Smooth muscle cell (in vitro differentiated cells): ENCODE results near the gene MACROD2. TPM values are rescaled to one million over a fixed set of nuclear protein-coding genes. Genes with fewer than 3 reads are reported as not detected.

Source experiments
- DNase-seq: peaks from one replicate; lab custom pipeline; 2025; ENCODE audit not compliant: unreplicated experiment; lab: John Stamatoyannopoulos, UW
- H2AFZ ChIP-seq: fragments of 200-600 bp; sonication (generic); 2 replicates; pipeline ENCODE4 v1.6.0; 2016; ENCODE audit warnings: antibody characterized with exemption, low read depth, mild to moderate bottlenecking
- H3F3A ChIP-seq: fragments of 200-600 bp; sonication (generic); 2 replicates; pipeline ENCODE4 v1.6.0; 2017; ENCODE audit warnings: antibody characterized with exemption, low read depth
- H3K27ac ChIP-seq: fragments of 200-600 bp; sonication (generic); 2 replicates; pipeline ENCODE4 v1.5.1; 2016; ENCODE audit warnings: low read depth, mild to moderate bottlenecking
- H3K27me3 ChIP-seq: fragments of 200-600 bp; sonication (generic); 2 replicates; pipeline ENCODE4 v1.6.1; 2016; ENCODE audit warnings: low read depth, mild to moderate bottlenecking
- H3K36me3 ChIP-seq: fragments of 200-600 bp; sonication (generic); 2 replicates; pipeline ENCODE4 v1.5.1; 2016; ENCODE audit warnings: low read depth
- H3K4me1 ChIP-seq: fragments of 200-600 bp; sonication (generic); 2 replicates; pipeline ENCODE4 v1.5.1; 2016; ENCODE audit warnings: low read depth
- H3K4me2 ChIP-seq: fragments of 200-600 bp; sonication (generic); 2 replicates; pipeline ENCODE4 v1.6.0; 2016; ENCODE audit warnings: mild to moderate bottlenecking
- H3K4me3 ChIP-seq: fragments of 200-600 bp; sonication (generic); 2 replicates; pipeline ENCODE4 v1.5.1; 2016; ENCODE audit warnings: mild to moderate bottlenecking
- H3K79me2 ChIP-seq: fragments of 200-600 bp; sonication (generic); 2 replicates; pipeline ENCODE4 v1.6.0; 2016; ENCODE audit warnings: low read depth, mild to moderate bottlenecking
- H3K9ac ChIP-seq: fragments of 200-600 bp; sonication (generic); 2 replicates; pipeline ENCODE4 v1.6.0; 2016; ENCODE audit warnings: low read depth
- H3K9me3 ChIP-seq: fragments of 200-600 bp; sonication (generic); replicated peaks from 2 replicates; pipeline ENCODE4 v1.5.1; 2016; ENCODE audit warnings: low read depth
- H4K20me1 ChIP-seq: fragments of 200-600 bp; sonication (generic); 2 replicates; pipeline ENCODE4 v1.6.0; 2016; ENCODE audit warnings: low read depth
- WGBS: methylation state at CpG from one replicate; pipeline ENCODE4 v1.1.7; 2016; ENCODE audit warnings: low lambda C conversion rate; 5-methylcytosine and 5-hydroxymethylcytosine counted together
- polyA plus RNA-seq: library from polyadenylated mRNA; unstranded; fragments of >200 nt; fragmentation: Nextera tagmentation; extraction: Ambion mirVana; gene quantifications from 2 replicates; pipeline ENCODE4 v1.2.1, GENCODE V29; 2016
- total RNA-seq: library from RNA; depleted of rRNA; stranded (reverse); fragments of >200 nt; gene quantifications from 2 replicates; pipeline ENCODE4 v1.2.3, GENCODE V29; 2014
- TF ChIP-seq, protein P1 (sequence below): fragments of 200-600 bp; sonication (generic); IDR thresholded peaks from 2 replicates; pipeline ENCODE4 v1.5.1; 2017; ENCODE audit warnings: borderline replicate concordance, mild to moderate bottlenecking, antibody characterized with exemption; ENCODE audit not compliant: insufficient read depth, poor library complexity, severe bottlenecking

Gene MACROD2
- total and polyA plus RNA-seq, 2 experiments from 2014 or later, result 0.04 to 0.32 TPM

GRCh38 chr20:14589383-14589782, 594.1 kb downstream of the MACROD2 start:
- H3K79me2 ChIP-seq, result no peaks in the 10 kb centered on the region
- no peak overlapping the region for H3K4me2 ChIP-seq
- H3K27me3 ChIP-seq, result no peaks in the 10 kb centered on the region
- no peaks in the 10 kb centered on the region for H4K20me1 ChIP-seq
- no peak for DNase-seq
- H3K4me1 ChIP-seq, result peaks cover 3% of the 10 kb centered on the region
- no peak overlapping the region for H3K27ac ChIP-seq
- H3K36me3 ChIP-seq, result no peaks in the 10 kb centered on the region
- H3K9ac ChIP-seq, result no peak overlapping the region
- no peak overlapping the region for H3K4me3 ChIP-seq
- TF ChIP-seq, protein P1, sequence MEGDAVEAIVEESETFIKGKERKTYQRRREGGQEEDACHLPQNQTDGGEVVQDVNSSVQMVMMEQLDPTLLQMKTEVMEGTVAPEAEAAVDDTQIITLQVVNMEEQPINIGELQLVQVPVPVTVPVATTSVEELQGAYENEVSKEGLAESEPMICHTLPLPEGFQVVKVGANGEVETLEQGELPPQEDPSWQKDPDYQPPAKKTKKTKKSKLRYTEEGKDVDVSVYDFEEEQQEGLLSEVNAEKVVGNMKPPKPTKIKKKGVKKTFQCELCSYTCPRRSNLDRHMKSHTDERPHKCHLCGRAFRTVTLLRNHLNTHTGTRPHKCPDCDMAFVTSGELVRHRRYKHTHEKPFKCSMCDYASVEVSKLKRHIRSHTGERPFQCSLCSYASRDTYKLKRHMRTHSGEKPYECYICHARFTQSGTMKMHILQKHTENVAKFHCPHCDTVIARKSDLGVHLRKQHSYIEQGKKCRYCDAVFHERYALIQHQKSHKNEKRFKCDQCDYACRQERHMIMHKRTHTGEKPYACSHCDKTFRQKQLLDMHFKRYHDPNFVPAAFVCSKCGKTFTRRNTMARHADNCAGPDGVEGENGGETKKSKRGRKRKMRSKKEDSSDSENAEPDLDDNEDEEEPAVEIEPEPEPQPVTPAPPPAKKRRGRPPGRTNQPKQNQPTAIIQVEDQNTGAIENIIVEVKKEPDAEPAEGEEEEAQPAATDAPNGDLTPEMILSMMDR, result no peak
- H3F3A ChIP-seq, result no peaks in the 10 kb centered on the region
- no peaks in the 10 kb centered on the region for H3K9me3 ChIP-seq
- 95% methylated on average over 2 of the region's 2 CpGs for WGBS
- no peak overlapping the region for H2AFZ ChIP-seq

DNA sequence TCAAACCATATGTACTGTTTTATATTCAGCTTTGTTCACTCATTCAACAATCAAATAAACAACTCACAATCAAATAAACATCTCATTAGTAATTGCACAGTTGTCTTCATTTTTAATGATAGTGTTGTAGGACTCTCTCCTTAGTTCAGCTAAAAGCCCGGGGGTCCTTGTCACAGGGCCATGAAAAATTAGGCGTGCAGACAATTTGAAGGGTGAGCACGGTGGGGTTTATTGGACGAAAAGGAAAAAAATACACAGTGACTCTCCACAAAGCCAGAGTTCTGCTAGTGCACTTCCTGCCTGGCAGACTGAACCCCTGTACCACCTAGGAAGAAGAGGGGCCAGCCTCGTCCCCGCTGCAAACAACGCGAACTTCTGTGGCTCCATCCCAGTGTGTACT, 599.7 kb downstream of the MACROD2 start:
- Histone ChIP-seq H3F3A (no peaks in the 10 kb centered on the region), H2AFZ (no peak overlapping the region), H3K36me3 (no peaks in the 10 kb centered on the region), H3K4me3 (no peak overlapping the region), H3K9me3 (no peaks in the 10 kb centered on the region), H3K27ac (no peak overlapping the region), H4K20me1 (no peaks in the 10 kb centered on the region), H3K4me1 (peaks cover 23% of the 10 kb centered on the region), H3K27me3 (no peaks in the 10 kb centered on the region), H3K79me2 (no peaks in the 10 kb centered on the region), H3K9ac (no peak overlapping the region), H3K4me2 (no peak overlapping the region)
- TF ChIP-seq, protein P1, result no peak
- DNase-seq, result no peak
- WGBS, result 89% methylated on average over 8 of the region's 8 CpGs

- Histone ChIP-seq H2AFZ (no peak overlapping the region), H3K79me2 (no peaks in the 10 kb centered on the region), H3K4me1 (peaks cover 23% of the 10 kb centered on the region), H3K27ac (no peak overlapping the region), H3K4me2 (no peak overlapping the region), H3K36me3 (no peaks in the 10 kb centered on the region), H3K9ac (no peak overlapping the region), H3K4me3 (no peak overlapping the region), H3K27me3 (no peaks in the 10 kb centered on the region), H3K9me3 (no peaks in the 10 kb centered on the region), H4K20me1 (no peaks in the 10 kb centered on the region), H3F3A (no peaks in the 10 kb centered on the region)
- no peak for DNase-seq
- TF ChIP-seq, protein P1, result no peak
These were observed 601.9 kb downstream of the MACROD2 start for GRCh38 chr20:14597206-14597715.

DNA sequence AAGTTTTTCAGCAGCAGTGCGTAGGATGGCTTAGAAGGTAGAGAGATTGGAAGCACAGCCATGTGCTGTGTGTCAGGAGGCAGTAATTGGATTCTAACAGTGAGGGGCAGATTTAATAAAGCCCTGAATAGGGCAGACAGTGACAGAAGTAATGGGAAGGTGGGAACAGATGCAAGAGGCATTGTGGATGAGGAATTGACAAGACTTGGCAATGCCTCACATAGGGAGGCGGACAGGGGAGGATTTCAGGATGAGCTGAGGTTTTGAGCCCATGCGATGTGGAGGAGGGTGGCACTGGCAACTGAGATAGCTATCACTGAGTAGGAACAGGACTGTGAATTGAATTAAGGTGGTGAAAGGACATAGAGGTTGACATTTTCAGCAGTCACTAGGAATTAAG, 604.3 kb downstream of the MACROD2 start:
- Histone ChIP-seq H3K36me3 (no peaks in the 10 kb centered on the region), H3K27me3 (no peaks in the 10 kb centered on the region), H3K79me2 (no peaks in the 10 kb centered on the region), H3K4me1 (peaks cover 20% of the 10 kb centered on the region), H3F3A (no peaks in the 10 kb centered on the region), H2AFZ (no peak overlapping the region), H3K9me3 (no peaks in the 10 kb centered on the region), H3K4me2 (no peak overlapping the region), H3K9ac (no peak overlapping the region), H4K20me1 (no peaks in the 10 kb centered on the region), H3K27ac (no peak overlapping the region), H3K4me3 (no peak overlapping the region)
- TF ChIP-seq, protein P1, result no peak
- no peak for DNase-seq
- 86% methylated on average over 3 of the region's 3 CpGs for WGBS
